Endothelial cell (in vitro differentiated cells): ENCODE results near the gene CDHR1. TPM values are rescaled to one million over a fixed set of nuclear protein-coding genes. Genes with fewer than 3 reads are reported as not detected.

Source experiments
- DNase-seq: peaks from one replicate; pipeline ENCODE4 v3.0.0; 2021; ENCODE audit warnings: low spot score
- H3K27ac Mint-ChIP-seq: one replicate; pipeline ENCODE4 v1.8.0; 2021; ENCODE audit warnings: mixed read lengths, inconsistent platforms; ENCODE audit not compliant: unreplicated experiment
- H3K27me3 Mint-ChIP-seq: one replicate; pipeline ENCODE4 v1.8.0; 2021; ENCODE audit warnings: mild to moderate bottlenecking, moderate library complexity, mixed read lengths, inconsistent platforms; ENCODE audit not compliant: unreplicated experiment
- H3K36me3 Mint-ChIP-seq: one replicate; pipeline ENCODE4 v1.8.0; 2021; ENCODE audit warnings: mild to moderate bottlenecking, low read depth, mixed read lengths, inconsistent platforms; ENCODE audit not compliant: unreplicated experiment
- H3K4me1 Mint-ChIP-seq: one replicate; pipeline ENCODE4 v1.8.0; 2021; ENCODE audit warnings: mild to moderate bottlenecking, mixed read lengths, inconsistent platforms; ENCODE audit not compliant: unreplicated experiment
- H3K4me3 Mint-ChIP-seq: one replicate; pipeline ENCODE4 v1.8.0; 2021; ENCODE audit warnings: mild to moderate bottlenecking, mixed read lengths, inconsistent platforms; ENCODE audit not compliant: unreplicated experiment
- H3K9me3 Mint-ChIP-seq: one replicate; pipeline ENCODE4 v1.8.0; 2021; ENCODE audit warnings: mixed read lengths, inconsistent platforms; ENCODE audit not compliant: unreplicated experiment
- CTCF ChIP-seq: fragments of 200-600 bp; sonication (generic); IDR thresholded peaks from one replicate; pipeline ENCODE4 v1.5.0; 2021; ENCODE audit warnings: antibody characterized with exemption; ENCODE audit not compliant: unreplicated experiment
- total RNA-seq: library from RNA; stranded (reverse); fragmentation: NEBNext Ultra II Directional; extraction: Animal tissue kit (Norgen Biotek cat#: 25700); gene quantifications from one replicate; pipeline ENCODE4 v1.2.1, GENCODE V29; 2021; ENCODE audit not compliant: unreplicated experiment

The CDHR1 gene
- total RNA-seq, 1 donor from 2014 or later, result 1.3 TPM

GRCh38 chr10:84214046-84214572 is 19.8 kb downstream of the CDHR1 start:
- TF ChIP-seq CTCF, result no peak
- Mint-ChIP-seq H3K9me3 (no peaks in the 10 kb centered on the region), H3K4me3 (no peak overlapping the region), H3K4me1 (no peaks in the 10 kb centered on the region), H3K36me3 (no peaks in the 10 kb centered on the region), H3K27me3 (peaks cover 9% of the 10 kb centered on the region), H3K27ac (no peak overlapping the region)
- no peak for DNase-seq

- H3K27me3 Mint-ChIP-seq, result peaks cover 9% of the 10 kb centered on the region
- peak; percentile 48 for TF ChIP-seq CTCF
- H3K4me3 Mint-ChIP-seq, result no peak overlapping the region
- H3K4me1 Mint-ChIP-seq, result no peaks in the 10 kb centered on the region
- DNase-seq, result peak; percentile 62
- no peaks in the 10 kb centered on the region for H3K36me3 Mint-ChIP-seq
- no peak overlapping the region for H3K27ac Mint-ChIP-seq
- no peaks in the 10 kb centered on the region for H3K9me3 Mint-ChIP-seq
Observed at GRCh38 chr10:84214612-84215235, 20.4 kb downstream of the CDHR1 start.

GRCh38 chr10:84216834-84217233 is 22.5 kb downstream of the CDHR1 start:
- H3K27me3 Mint-ChIP-seq, result peaks cover 7% of the 10 kb centered on the region
- H3K4me1 Mint-ChIP-seq, result no peaks in the 10 kb centered on the region
- H3K4me3 Mint-ChIP-seq, result no peak overlapping the region
- TF ChIP-seq CTCF, result no peak
- no peaks in the 10 kb centered on the region for H3K9me3 Mint-ChIP-seq
- no peak overlapping the region for H3K27ac Mint-ChIP-seq
- no peaks in the 10 kb centered on the region for H3K36me3 Mint-ChIP-seq
- no peak for DNase-seq

GRCh38 chr10:84217746-84218145 is 23.4 kb downstream of the CDHR1 start:
- TF ChIP-seq CTCF, result no peak
- no peak for DNase-seq
- no peak overlapping the region for H3K4me3 Mint-ChIP-seq
- H3K36me3 Mint-ChIP-seq, result no peaks in the 10 kb centered on the region
- no peaks in the 10 kb centered on the region for H3K4me1 Mint-ChIP-seq
- no peaks in the 10 kb centered on the region for H3K9me3 Mint-ChIP-seq
- H3K27me3 Mint-ChIP-seq, result peaks cover 7% of the 10 kb centered on the region
- H3K27ac Mint-ChIP-seq, result no peak overlapping the region

GRCh38 chr10:84221916-84222315 is 27.6 kb downstream of the CDHR1 start:
- DNase-seq, result no peak
- no peak overlapping the region for H3K4me3 Mint-ChIP-seq
- H3K36me3 Mint-ChIP-seq, result no peaks in the 10 kb centered on the region
- H3K4me1 Mint-ChIP-seq, result no peaks in the 10 kb centered on the region
- H3K27ac Mint-ChIP-seq, result no peak overlapping the region
- no peaks in the 10 kb centered on the region for H3K9me3 Mint-ChIP-seq
- TF ChIP-seq CTCF, result no peak
- H3K27me3 Mint-ChIP-seq, result peaks cover 7% of the 10 kb centered on the region
